Prostate gland (tissue), 2 donors: Measurements from ENCODE around the gene PCDH1. TPM values are rescaled to one million over a fixed set of nuclear protein-coding genes. Genes with fewer than 3 reads are reported as not detected.

Experiments used
- DNase-seq: peaks from one replicate; pipeline ENCODE4 v3.0.0-alpha.2; 2019; ENCODE audit warnings: low spot score
- H3K27ac ChIP-seq, 2 donors: fragments of 200-600 bp; sonication (generic); 2 replicates each; pipeline ENCODE4 v1.5.1; 2017 to 2019
- H3K27me3 ChIP-seq: fragments of 200-600 bp; sonication (generic); replicated peaks from 2 replicates; pipeline ENCODE4 v1.5.1; 2019; ENCODE audit not compliant: insufficient read depth
- H3K36me3 ChIP-seq, 2 donors: fragments of 200-600 bp; sonication (generic); 1 replicate in 1 of 2; 2 replicates in 1 of 2; pipeline versions ENCODE4 v1.5.1 to v1.8.1; 2017 to 2019
- H3K4me1 ChIP-seq: fragments of 200-600 bp; sonication (generic); replicated peaks from 2 replicates; pipeline ENCODE4 v1.5.1; 2019
- H3K4me3 ChIP-seq, 2 donors: fragments of 200-600 bp; sonication (generic); 2 replicates each; pipeline ENCODE4 v1.5.1; 2017 to 2019
- H3K9me3 ChIP-seq: fragments of 200-600 bp; sonication (generic); 2 replicates; pipeline ENCODE4 v1.5.1; 2017
- POLR2A ChIP-seq: fragments of 450-650 bp; IDR thresholded peaks from one replicate; pipeline ENCODE4 v1.6.1; 2016; ENCODE audit warnings: antibody characterized with exemption, mild to moderate bottlenecking
- POLR2AphosphoS5 ChIP-seq: sonication (generic); formaldehyde crosslinking; IDR thresholded peaks from one replicate; pipeline ENCODE4 v1.6.1; 2017; ENCODE audit warnings: antibody characterized with exemption
- WGBS: methylation state at CpG from one replicate; pipeline ENCODE4 v1.1.5; 2018; 5-methylcytosine and 5-hydroxymethylcytosine counted together
- intact Hi-C: fragments of 100-400 bp; cut with DNase I; formaldehyde crosslinking; loops from one replicate; pipeline ENCODE4 v1.14.2; 2022
- total RNA-seq, 2 donors: library from RNA; depleted of rRNA; stranded (reverse); fragments of >200 nt; gene quantifications; one replicate each; pipeline ENCODE4 v1.1.0, GENCODE V29; 2016
- TF ChIP-seq, protein P1 (sequence below), 4 experiments: fragments of 200-600 bp in 2 of 4; fragments of 450-650 bp in 2 of 4; sonication (generic) in 2 of 4; IDR thresholded peaks; 1 replicate in 3 of 4; 2 replicates in 1 of 4; pipeline ENCODE4 v1.5.1; 2016 to 2019; ENCODE audit warnings: antibody characterized with exemption in 4 of 4, mild to moderate bottlenecking in 2 of 4, moderate library complexity in 2 of 4

The PCDH1 gene
- total RNA-seq, 2 donors from 2014 or later, result 49.2 to 81.1 TPM

GRCh38 chr5:141838326-141839014, 39.7 kb downstream of the PCDH1 start:
- intact Hi-C loops, result no loop called here
- H3K4me1 ChIP-seq, result peaks cover 7% of the 10 kb centered on the region

GRCh38 chr5:141835928-141836670, 42.1 kb downstream of the PCDH1 start:
- WGBS, result 46% methylated on average over 13 of the region's 13 CpGs
- no peaks in the 10 kb centered on the region for H3K36me3 ChIP-seq
- intact Hi-C loops, result no loop called here
- TF ChIP-seq POLR2AphosphoS5 (no peak), POLR2A (no peak)
- TF ChIP-seq, protein P1, sequence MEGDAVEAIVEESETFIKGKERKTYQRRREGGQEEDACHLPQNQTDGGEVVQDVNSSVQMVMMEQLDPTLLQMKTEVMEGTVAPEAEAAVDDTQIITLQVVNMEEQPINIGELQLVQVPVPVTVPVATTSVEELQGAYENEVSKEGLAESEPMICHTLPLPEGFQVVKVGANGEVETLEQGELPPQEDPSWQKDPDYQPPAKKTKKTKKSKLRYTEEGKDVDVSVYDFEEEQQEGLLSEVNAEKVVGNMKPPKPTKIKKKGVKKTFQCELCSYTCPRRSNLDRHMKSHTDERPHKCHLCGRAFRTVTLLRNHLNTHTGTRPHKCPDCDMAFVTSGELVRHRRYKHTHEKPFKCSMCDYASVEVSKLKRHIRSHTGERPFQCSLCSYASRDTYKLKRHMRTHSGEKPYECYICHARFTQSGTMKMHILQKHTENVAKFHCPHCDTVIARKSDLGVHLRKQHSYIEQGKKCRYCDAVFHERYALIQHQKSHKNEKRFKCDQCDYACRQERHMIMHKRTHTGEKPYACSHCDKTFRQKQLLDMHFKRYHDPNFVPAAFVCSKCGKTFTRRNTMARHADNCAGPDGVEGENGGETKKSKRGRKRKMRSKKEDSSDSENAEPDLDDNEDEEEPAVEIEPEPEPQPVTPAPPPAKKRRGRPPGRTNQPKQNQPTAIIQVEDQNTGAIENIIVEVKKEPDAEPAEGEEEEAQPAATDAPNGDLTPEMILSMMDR (IDR thresholded peaks at IDR 0.05), result no peak
- no peak overlapping the region for H3K4me3 ChIP-seq
- no peak overlapping the region for H3K27ac ChIP-seq
- DNase-seq, result no peak
- no peaks in the 10 kb centered on the region for H3K9me3 ChIP-seq
- H3K27me3 ChIP-seq, result no peaks in the 10 kb centered on the region
- no peaks in the 10 kb centered on the region for H3K4me1 ChIP-seq

More at GRCh38 chr5:141838326-141839014, 39.7 kb downstream of the PCDH1 start:
- TF ChIP-seq POLR2AphosphoS5 (no peak), POLR2A (no peak)
- TF ChIP-seq, protein P1 (IDR thresholded peaks at IDR 0.05), result no peak
- Histone ChIP-seq H3K27me3 (no peaks in the 10 kb centered on the region), H3K4me3 (no peak overlapping the region), H3K27ac (no peak overlapping the region), H3K36me3 (no peaks in the 10 kb centered on the region), H3K9me3 (no peaks in the 10 kb centered on the region)
- DNase-seq, result no peak
- WGBS, result 50% methylated on average over 11 of the region's 11 CpGs

DNA sequence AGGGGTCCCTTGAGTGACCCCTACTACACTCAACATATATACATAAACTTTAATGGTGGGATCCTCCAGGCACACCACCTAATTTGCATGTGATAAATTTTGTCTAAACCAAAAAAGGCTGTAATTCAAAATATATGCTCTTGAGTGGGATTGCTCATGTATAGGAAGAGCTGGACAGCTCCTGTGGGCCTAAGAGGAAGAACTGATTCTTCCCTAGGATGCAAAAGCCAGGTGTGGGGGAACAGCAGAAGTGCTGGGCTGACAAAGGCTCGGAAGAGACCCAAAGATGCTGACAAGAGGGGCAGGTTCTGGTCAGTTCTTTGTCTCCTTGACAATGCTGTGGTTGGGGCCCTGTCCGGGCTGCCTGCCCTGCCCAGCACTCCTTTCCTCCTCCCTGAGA, 43.9 kb downstream of the PCDH1 start:
- 54% methylated on average over 2 of the region's 2 CpGs for WGBS
- intact Hi-C loops, result no loop called here
- TF ChIP-seq POLR2A (no peak), POLR2AphosphoS5 (no peak)
- TF ChIP-seq, protein P1 (IDR thresholded peaks at IDR 0.05), result no peak
- DNase-seq, result no peak
- Histone ChIP-seq H3K36me3 (no peaks in the 10 kb centered on the region), H3K27ac (no peak overlapping the region), H3K27me3 (no peaks in the 10 kb centered on the region), H3K4me1 (no peaks in the 10 kb centered on the region), H3K9me3 (no peaks in the 10 kb centered on the region), H3K4me3 (no peak overlapping the region)

GRCh38 chr5:141832131-141832530, 46.1 kb downstream of the PCDH1 start:
- intact Hi-C loops, result no loop called here
- 95% methylated on average over 4 of the region's 4 CpGs for WGBS
- H3K9me3 ChIP-seq, result no peaks in the 10 kb centered on the region
- H3K4me1 ChIP-seq, result no peaks in the 10 kb centered on the region
- no peaks in the 10 kb centered on the region for H3K36me3 ChIP-seq
- no peak overlapping the region for H3K4me3 ChIP-seq
- no peak for DNase-seq
- no peaks in the 10 kb centered on the region for H3K27me3 ChIP-seq
- TF ChIP-seq POLR2AphosphoS5 (no peak), POLR2A (no peak)
- TF ChIP-seq, protein P1 (IDR thresholded peaks at IDR 0.05), result no peak
- no peak overlapping the region for H3K27ac ChIP-seq
